H1 (cell line): ENCODE data around the gene MAP3K14.

Experiments
- ASH2L ChIP-seq: fragments of 200-600, 300-600 bp; sonication (generic); IDR thresholded peaks from one replicate; pipeline ENCODE4 v1.7.1; 2017; ENCODE audit warnings: low read length
- CTCF ChIP-seq, 3 experiments: IDR thresholded peaks; 1 replicate in 2 of 3; 2 replicates in 1 of 3; pipeline versions ENCODE4 v1.5.1 to v1.6.1; 2011; ENCODE audit warnings: low read length in 3 of 3, mild to moderate bottlenecking in 3 of 3, inconsistent platforms in 2 of 3, low read depth in 1 of 3, moderate library complexity in 1 of 3; ENCODE audit not compliant: insufficient read depth in 1 of 3; ENCODE audit errors: control extremely low read depth in 1 of 3
- POLR2AphosphoS5 ChIP-seq: IDR thresholded peaks from 2 replicates; pipeline ENCODE4 v1.6.1; 2011; ENCODE audit warnings: low read depth, low read length
- RAD21 ChIP-seq, 2 experiments: IDR thresholded peaks in 1 of 2; conservative IDR thresholded peaks in 1 of 2; 2 replicates each; pipeline ENCODE4 v1.6.1; 2011; ENCODE audit warnings: low read depth in 2 of 2, low read length in 2 of 2, improper control_type of control experiment in 1 of 2, inconsistent platforms in 1 of 2, mild to moderate bottlenecking in 1 of 2, moderate library complexity in 1 of 2
- RFX5 ChIP-seq: IDR thresholded peaks from 2 replicates; pipeline ENCODE4 v1.6.1; 2011; ENCODE audit warnings: low read depth, low read length, improper control_type of control experiment, borderline replicate concordance
- RNF2 ChIP-seq: fragments of 200-900, 300-1000 bp; sonication (generic); IDR thresholded peaks from 2 replicates; pipeline ENCODE4 v1.7.1; 2016; ENCODE audit warnings: borderline replicate concordance, low read depth, mild to moderate bottlenecking, antibody characterized with exemption, low read length; ENCODE audit not compliant: poor library complexity, severe bottlenecking; ENCODE audit errors: missing control alignments

GRCh38 chr17:45234641-45235415 lies 82.0 kb downstream of the MAP3K14 start:
- TF ChIP-seq RFX5 (no peak), CTCF (IDR thresholded peaks at IDR 0.05; ENCODE audit: control extremely low read depth in 1 of 3, insufficient read depth in 1 of 3, low read depth in 1 of 3, low read length in 3 of 3) (peak; percentile 82 to 96 (median 83)), RNF2 (no peak), RAD21 (IDR thresholded peaks at IDR 0.05 in 1 of 2, conservative IDR thresholded peaks at IDR 0.05 in 1 of 2; ENCODE audit: low read depth in 2 of 2, low read length in 2 of 2) (peak; percentile 62 to 68), POLR2AphosphoS5 (no peak), ASH2L (no peak)
